A673 (cell line): ENCODE measurements around the gene RFX1. TPM values are rescaled to one million over a fixed set of nuclear protein-coding genes. Genes with fewer than 3 reads are reported as not detected.
"Not testable (repeated sequence)": the region's sequence is repeated elsewhere in the genome, so short reads cannot be mapped to it uniquely, and the experiment has no call there.

Source experiments
- BruUV-seq: library from RNA; stranded (reverse); fragments of 400-500 nt; replicated peaks from 2 replicates; lab custom pipeline; 2021; lab: Mats Ljungman, UMichigan
- CTCF ChIA-PET: fragments of 300-600 bp; sonication (Branson Sonifier 250); formaldehyde crosslinking; loops from one replicate; lab custom pipeline; 2022; ENCODE audit warnings: antibody characterized with exemption; lab: Charles Lee
- POLR2A ChIA-PET: fragments of 300-600 bp; sonication (Branson Sonifier 250); formaldehyde crosslinking; loops from one replicate; lab custom pipeline; 2022; ENCODE audit warnings: antibody characterized with exemption; ENCODE audit not compliant: low non-redundant PET; lab: Charles Lee
- DNase-seq: peaks from one replicate; pipeline ENCODE4 v3.0.0-alpha.2; 2015; ENCODE audit warnings: low spot score
- H3K27ac ChIP-seq: fragments of 200-600 bp; sonication (generic); 2 replicates; pipeline ENCODE4 v1.5.1; 2016; ENCODE audit warnings: mixed run types, low read depth, mild to moderate bottlenecking, mixed read lengths, antibody characterized with exemption, low read length; ENCODE audit not compliant: poor library complexity, severe bottlenecking
- H3K27me3 ChIP-seq: fragments of 200-600 bp; sonication (generic); replicated peaks from 2 replicates; pipeline ENCODE4 v1.6.1; 2017; ENCODE audit warnings: mixed run types, low read depth, mild to moderate bottlenecking, mixed read lengths, antibody characterized with exemption, low read length; ENCODE audit not compliant: insufficient read depth, poor library complexity
- H3K36me3 ChIP-seq: fragments of 200-600 bp; sonication (generic); 2 replicates; pipeline ENCODE4 v1.6.1; 2016; ENCODE audit warnings: mixed run types, mild to moderate bottlenecking, mixed read lengths, antibody characterized with exemption, low read length; ENCODE audit not compliant: insufficient read depth, poor library complexity, severe bottlenecking
- H3K4me1 ChIP-seq: fragments of 200-600 bp; sonication (generic); 2 replicates; pipeline ENCODE4 v1.6.1; 2017; ENCODE audit warnings: mixed run types, mild to moderate bottlenecking, mixed read lengths, antibody characterized with exemption, low read length; ENCODE audit not compliant: insufficient read depth, poor library complexity, severe bottlenecking
- H3K4me3 ChIP-seq: fragments of 200-600 bp; sonication (generic); 2 replicates; pipeline ENCODE4 v1.5.1; 2016; ENCODE audit warnings: low read depth, mixed run types, mild to moderate bottlenecking, mixed read lengths, low read length; ENCODE audit not compliant: poor library complexity, severe bottlenecking
- H3K9me3 ChIP-seq: fragments of 200-600 bp; sonication (generic); 2 replicates; pipeline ENCODE4 v1.6.1; 2016; ENCODE audit warnings: mixed run types, low read depth, mild to moderate bottlenecking, mixed read lengths, antibody characterized with exemption, low read length; ENCODE audit not compliant: poor library complexity, severe bottlenecking
- EZH2 ChIP-seq: fragments of 200-600 bp; sonication (generic); IDR thresholded peaks from 2 replicates; pipeline ENCODE4 v1.6.1; 2017; ENCODE audit warnings: borderline replicate concordance, low read depth, mild to moderate bottlenecking, mixed read lengths, antibody characterized with exemption, low read length; ENCODE audit not compliant: poor library complexity, severe bottlenecking
- intact Hi-C: fragments of 100-400 bp; cut with micrococcal nuclease; formaldehyde crosslinking; loops from one replicate; pipeline ENCODE4 v1.10.0; 2022; ENCODE audit not compliant: unreplicated experiment
- total RNA-seq: library from RNA; stranded (reverse); gene quantifications from 2 replicates; pipeline ENCODE4 v1.2.3, GENCODE V29; 2021
- TF ChIP-seq, protein P1 (sequence below): fragments of 300-800, 200-600 bp; sonication (generic); conservative IDR thresholded peaks from 2 replicates; pipeline ENCODE4 v1.5.1; 2017; ENCODE audit warnings: low read depth, mild to moderate bottlenecking, antibody characterized with exemption, low read length, moderate library complexity, mixed read lengths

Gene RFX1
- total RNA-seq, 1 experiment from 2014 or later: 19.5 TPM

DNA sequence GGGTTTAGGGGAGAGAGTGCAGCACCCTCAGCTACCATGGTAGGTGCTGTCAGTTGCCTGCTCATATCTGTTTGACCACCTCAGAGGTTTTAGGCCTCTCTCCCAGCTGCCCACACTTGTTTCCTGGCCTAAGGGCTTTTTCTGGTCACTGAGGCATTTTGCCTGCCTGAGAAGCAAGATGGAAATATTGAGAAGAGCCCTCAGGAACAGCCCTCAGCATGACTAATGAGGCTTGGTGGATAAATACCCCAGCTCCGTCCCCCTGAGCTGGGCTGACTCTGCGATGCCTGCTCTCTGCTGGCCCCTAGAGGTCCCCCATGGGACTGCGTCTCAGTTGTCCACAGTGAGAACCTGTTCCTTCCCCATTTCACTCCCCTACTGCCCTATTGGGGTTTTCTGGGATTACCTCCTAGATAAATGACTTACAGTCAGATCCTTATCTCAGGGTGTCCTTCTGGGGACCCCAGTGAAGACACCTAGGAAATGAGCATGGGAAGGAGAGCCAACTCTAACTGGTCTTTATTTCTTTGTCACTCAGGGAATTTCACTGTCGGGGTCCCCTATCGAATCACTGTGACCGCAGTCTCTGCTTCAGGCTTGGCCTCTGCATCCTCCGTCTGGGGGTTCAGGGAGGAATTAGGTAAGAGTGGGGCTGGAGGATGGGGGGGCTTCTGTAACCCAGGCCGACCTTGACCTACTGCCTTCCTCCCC is 42.5 kb upstream of the RFX1 start:
- no TSS peak for BruUV-seq
- POLR2A ChIA-PET: no interaction called here
- intact Hi-C loops: no loop called here
- Histone ChIP-seq H3K9me3 (no peaks in the 10 kb centered on the region), H3K36me3 (no peaks in the 10 kb centered on the region), H3K4me1 (no peaks in the 10 kb centered on the region), H3K27me3 (no peaks in the 10 kb centered on the region), H3K27ac (no peak overlapping the region), H3K4me3 (no peak overlapping the region)
- CTCF ChIA-PET: interaction anchor here (1.0 to 1.4 kb wide), 2 partner anchors 10 to 17 kb away, joined by 3 to 7 read pairs; partner anchors contain the start of gene IL27RA
- peak; percentile 68 for DNase-seq
- TF ChIP-seq, protein P1, sequence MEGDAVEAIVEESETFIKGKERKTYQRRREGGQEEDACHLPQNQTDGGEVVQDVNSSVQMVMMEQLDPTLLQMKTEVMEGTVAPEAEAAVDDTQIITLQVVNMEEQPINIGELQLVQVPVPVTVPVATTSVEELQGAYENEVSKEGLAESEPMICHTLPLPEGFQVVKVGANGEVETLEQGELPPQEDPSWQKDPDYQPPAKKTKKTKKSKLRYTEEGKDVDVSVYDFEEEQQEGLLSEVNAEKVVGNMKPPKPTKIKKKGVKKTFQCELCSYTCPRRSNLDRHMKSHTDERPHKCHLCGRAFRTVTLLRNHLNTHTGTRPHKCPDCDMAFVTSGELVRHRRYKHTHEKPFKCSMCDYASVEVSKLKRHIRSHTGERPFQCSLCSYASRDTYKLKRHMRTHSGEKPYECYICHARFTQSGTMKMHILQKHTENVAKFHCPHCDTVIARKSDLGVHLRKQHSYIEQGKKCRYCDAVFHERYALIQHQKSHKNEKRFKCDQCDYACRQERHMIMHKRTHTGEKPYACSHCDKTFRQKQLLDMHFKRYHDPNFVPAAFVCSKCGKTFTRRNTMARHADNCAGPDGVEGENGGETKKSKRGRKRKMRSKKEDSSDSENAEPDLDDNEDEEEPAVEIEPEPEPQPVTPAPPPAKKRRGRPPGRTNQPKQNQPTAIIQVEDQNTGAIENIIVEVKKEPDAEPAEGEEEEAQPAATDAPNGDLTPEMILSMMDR: peak; percentile 86
- no peak for TF ChIP-seq EZH2

DNA sequence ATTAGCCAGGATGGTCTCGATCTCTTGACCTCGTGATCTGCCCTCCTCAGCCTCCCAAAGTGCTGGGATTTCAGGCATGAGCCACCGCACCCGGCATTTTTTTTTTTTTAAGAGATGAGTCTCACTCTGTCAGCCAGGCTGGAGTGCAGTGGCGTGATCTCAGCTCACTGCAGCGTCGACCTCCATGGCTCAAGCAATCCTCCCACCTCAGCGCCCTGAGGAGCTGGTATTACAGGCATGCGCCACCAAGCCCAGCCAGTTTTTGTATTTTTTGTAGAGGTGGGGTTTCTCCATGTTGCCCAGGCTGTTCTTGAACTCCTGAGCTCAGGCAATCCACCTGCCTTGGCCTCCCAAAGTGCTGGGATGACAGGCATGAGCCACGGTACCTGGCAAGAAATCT is 41.7 kb upstream of the RFX1 start:
- H3K36me3 ChIP-seq, DNase-seq, H3K9me3 ChIP-seq, H3K4me3 ChIP-seq, H3K27me3 ChIP-seq, BruUV-seq, H3K27ac ChIP-seq, H3K4me1 ChIP-seq, POLR2A ChIA-PET, intact Hi-C loops: not testable (repeated sequence)
- CTCF ChIA-PET: interaction anchor here (1.0 to 1.4 kb wide), 2 partner anchors 11 to 16 kb away, joined by 3 to 7 read pairs; partner anchors contain the start of gene IL27RA

DNA sequence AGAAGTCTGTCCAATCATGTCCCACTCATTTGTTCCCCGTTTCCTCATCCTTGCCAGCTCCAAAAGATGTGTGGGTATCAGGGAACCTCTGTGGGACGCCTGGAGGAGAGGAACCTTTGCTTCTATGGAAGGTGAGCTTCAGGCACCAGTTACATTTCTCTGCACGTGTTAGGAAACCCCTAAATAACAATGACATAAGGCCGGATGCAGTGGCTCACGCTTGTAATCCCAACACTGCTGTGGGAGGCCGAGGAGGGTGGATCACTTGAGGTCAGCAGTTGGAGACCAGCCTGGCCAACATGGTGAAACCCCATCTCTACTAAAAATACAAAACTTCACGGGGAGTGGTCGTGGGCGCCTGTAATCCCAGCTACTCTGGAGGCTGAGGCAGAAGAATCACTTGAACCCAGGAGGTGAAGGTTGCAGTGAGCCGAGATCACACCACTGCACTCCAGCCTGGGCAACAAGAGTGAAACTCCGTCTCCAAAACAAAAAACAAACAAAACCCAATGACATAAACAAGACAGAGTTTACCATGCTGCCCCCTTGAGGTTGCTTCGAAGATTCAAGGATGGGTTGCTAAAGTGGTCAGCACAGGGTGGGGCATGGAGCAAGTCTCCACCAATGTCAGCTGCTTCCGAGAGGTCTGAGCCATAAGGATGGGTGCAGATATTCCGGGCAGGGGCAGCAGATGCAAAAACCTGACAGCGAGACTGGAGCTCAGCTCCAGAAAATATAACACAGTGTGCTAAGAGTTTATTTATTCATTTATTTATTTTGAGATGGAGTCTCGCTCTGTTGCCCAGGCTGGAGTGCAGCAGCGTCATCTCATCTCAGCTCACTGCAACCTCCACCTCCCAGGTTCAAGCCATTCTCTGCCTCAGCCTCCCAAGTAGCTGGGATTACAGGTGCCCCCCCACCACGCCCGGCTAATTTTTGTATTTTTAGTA is 36.8 kb upstream of the RFX1 start:
- TF ChIP-seq, protein P1: peak; percentile 69
- peak; percentile 74 for DNase-seq
- H3K27me3 ChIP-seq, H3K4me3 ChIP-seq, BruUV-seq, intact Hi-C loops, H3K4me1 ChIP-seq, H3K36me3 ChIP-seq, H3K9me3 ChIP-seq: not testable (repeated sequence)
- peak overlapping the region; percentile 32 for H3K27ac ChIP-seq
- CTCF ChIA-PET: interaction anchor here (0.7 kb wide), 1 partner anchor 475 kb away, joined by 5 read pairs; the partner anchor contains the start of gene DNAJB1
- POLR2A ChIA-PET: interaction anchor here (0.5 to 0.6 kb wide), 2 partner anchors 14 to 18 kb away, joined by 3 read pairs; no protein-coding TSS in a partner anchor
